DOHH2 (cell line): ENCODE results near the gene PPM1H.

Experiments used
- EZH2phosphoT487 ChIP-seq: fragments of 200-600 bp; sonication (generic); IDR thresholded peaks from 2 replicates; pipeline ENCODE4 v1.6.1; 2017; ENCODE audit warnings: borderline replicate concordance, mild to moderate bottlenecking, antibody characterized with exemption, low read length, moderate library complexity, mixed read lengths
- TF ChIP-seq, protein P1 (sequence below): fragments of 200-600 bp; sonication (generic); IDR thresholded peaks from one replicate; pipeline ENCODE4 v1.5.1; 2014; ENCODE audit warnings: antibody characterized with exemption, mild to moderate bottlenecking, low read depth, low read length; ENCODE audit not compliant: poor library complexity, severe bottlenecking

GRCh38 chr12:62799126-62799736 lies 135.7 kb downstream of the PPM1H start:
- no peak for TF ChIP-seq EZH2phosphoT487
- TF ChIP-seq, protein P1, sequence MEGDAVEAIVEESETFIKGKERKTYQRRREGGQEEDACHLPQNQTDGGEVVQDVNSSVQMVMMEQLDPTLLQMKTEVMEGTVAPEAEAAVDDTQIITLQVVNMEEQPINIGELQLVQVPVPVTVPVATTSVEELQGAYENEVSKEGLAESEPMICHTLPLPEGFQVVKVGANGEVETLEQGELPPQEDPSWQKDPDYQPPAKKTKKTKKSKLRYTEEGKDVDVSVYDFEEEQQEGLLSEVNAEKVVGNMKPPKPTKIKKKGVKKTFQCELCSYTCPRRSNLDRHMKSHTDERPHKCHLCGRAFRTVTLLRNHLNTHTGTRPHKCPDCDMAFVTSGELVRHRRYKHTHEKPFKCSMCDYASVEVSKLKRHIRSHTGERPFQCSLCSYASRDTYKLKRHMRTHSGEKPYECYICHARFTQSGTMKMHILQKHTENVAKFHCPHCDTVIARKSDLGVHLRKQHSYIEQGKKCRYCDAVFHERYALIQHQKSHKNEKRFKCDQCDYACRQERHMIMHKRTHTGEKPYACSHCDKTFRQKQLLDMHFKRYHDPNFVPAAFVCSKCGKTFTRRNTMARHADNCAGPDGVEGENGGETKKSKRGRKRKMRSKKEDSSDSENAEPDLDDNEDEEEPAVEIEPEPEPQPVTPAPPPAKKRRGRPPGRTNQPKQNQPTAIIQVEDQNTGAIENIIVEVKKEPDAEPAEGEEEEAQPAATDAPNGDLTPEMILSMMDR: peak; percentile 77
